GM18505 (cell line): ENCODE results near the gene CAPS2.

Source experiments
- ATAC-seq: cut with Tn5 transposase; IDR thresholded peaks from one replicate; pipeline ENCODE4 v1.9.1; 2021; ENCODE audit not compliant: unreplicated experiment
- POLR2A ChIP-seq: IDR thresholded peaks from 4 replicates; pipeline ENCODE4 v1.6.1; 2011; ENCODE audit warnings: borderline replicate concordance; ENCODE audit not compliant: insufficient read depth, insufficient read length; ENCODE audit errors: extremely low read depth

Gene CAPS2

GRCh38 chr12:75323663-75324062 is 6.5 kb downstream of the CAPS2 start:
- no peak for TF ChIP-seq POLR2A
- ATAC-seq: no peak

- ATAC-seq: no peak
- no peak for TF ChIP-seq POLR2A
These were observed 7.7 kb downstream of the CAPS2 start for GRCh38 chr12:75322464-75322863.

GRCh38 chr12:75317784-75318183 is 12.3 kb downstream of the CAPS2 start:
- TF ChIP-seq POLR2A: no peak
- no peak for ATAC-seq

- no peak for ATAC-seq
- TF ChIP-seq POLR2A: no peak
These were observed 14.6 kb downstream of the CAPS2 start for GRCh38 chr12:75315518-75315917.

- no peak for ATAC-seq
- no peak for TF ChIP-seq POLR2A
These were observed 18.8 kb downstream of the CAPS2 start for GRCh38 chr12:75311369-75311768.

- no peak for ATAC-seq
These were observed 21.8 kb downstream of the CAPS2 start for GRCh38 chr12:75308279-75308678.

GRCh38 chr12:75305412-75306332 is 24.5 kb downstream of the CAPS2 start:
- no peak for ATAC-seq
- TF ChIP-seq POLR2A: no peak

More at GRCh38 chr12:75308279-75308678, 21.8 kb downstream of the CAPS2 start:
- TF ChIP-seq POLR2A: no peak

- no peak for TF ChIP-seq POLR2A
- no peak for ATAC-seq
These were observed 27.3 kb downstream of the CAPS2 start for GRCh38 chr12:75302781-75303180.

GRCh38 chr12:75302225-75302624 is 27.9 kb downstream of the CAPS2 start:
- ATAC-seq: no peak

GRCh38 chr12:75294797-75295196 is 35.3 kb downstream of the CAPS2 start:
- no peak for ATAC-seq
- TF ChIP-seq POLR2A: no peak

More at GRCh38 chr12:75302225-75302624, 27.9 kb downstream of the CAPS2 start:
- no peak for TF ChIP-seq POLR2A

GRCh38 chr12:75294336-75294735 is 35.8 kb downstream of the CAPS2 start:
- no peak for ATAC-seq
- no peak for TF ChIP-seq POLR2A

GRCh38 chr12:75291014-75291413 is 39.1 kb downstream of the CAPS2 start:
- no peak for ATAC-seq

GRCh38 chr12:75289753-75290152 is 40.4 kb downstream of the CAPS2 start:
- no peak for TF ChIP-seq POLR2A
- no peak for ATAC-seq

More at GRCh38 chr12:75291014-75291413, 39.1 kb downstream of the CAPS2 start:
- no peak for TF ChIP-seq POLR2A

- TF ChIP-seq POLR2A: no peak
- no peak for ATAC-seq
These were observed 41.3 kb downstream of the CAPS2 start for GRCh38 chr12:75288860-75289259.
